Thyroid gland (tissue), 4 donors: ENCODE measurements around the gene ASB8. TPM values are rescaled to one million over a fixed set of nuclear protein-coding genes. Genes with fewer than 3 reads are reported as not detected.
"Not testable (repeated sequence)": the region's sequence is repeated elsewhere in the genome, so short reads cannot be mapped to it uniquely, and the experiment has no call there.

Experiments used
- DNase-seq, 2 donors: peaks; one replicate each; pipeline ENCODE4 v3.0.0-alpha.2; 2019
- H3K27ac ChIP-seq, 3 donors: fragments of 200-600 bp; sonication (generic); 1 replicate in 2 of 3; 2 replicates in 1 of 3; pipeline ENCODE4 v1.5.1; 2016 to 2019; ENCODE audit warnings: mild to moderate bottlenecking in 1 of 3, moderate library complexity in 1 of 3
- H3K27me3 ChIP-seq: fragments of 200-600 bp; sonication (generic); one replicate; pipeline ENCODE4 v1.5.1; 2019
- H3K36me3 ChIP-seq, 2 donors: fragments of 200-600 bp; sonication (generic); one replicate each; pipeline ENCODE4 v1.5.1; 2016 to 2019
- H3K4me1 ChIP-seq, 2 donors: fragments of 200-600 bp; sonication (generic); one replicate each; pipeline ENCODE4 v1.5.1; 2017 to 2019
- H3K4me3 ChIP-seq, 3 donors: fragments of 200-600 bp; sonication (generic); replicated peaks in 1 of 3; 1 replicate in 2 of 3; 2 replicates in 1 of 3; pipeline ENCODE4 v1.5.1; 2016; ENCODE audit warnings: mild to moderate bottlenecking in 1 of 3
- H3K9me3 ChIP-seq: fragments of 200-600 bp; sonication (generic); one replicate; pipeline ENCODE4 v1.5.1; 2017
- CTCF ChIP-seq, 6 experiments: fragments of 200-600 bp in 3 of 6; fragments of 450-650 bp in 3 of 6; sonication (generic) in 3 of 6; IDR thresholded peaks; one replicate each; pipeline ENCODE4 v1.5.1; 2016 to 2019; ENCODE audit warnings: antibody characterized with exemption in 6 of 6, mild to moderate bottlenecking in 2 of 6, inconsistent platforms in 1 of 6, moderate library complexity in 1 of 6
- POLR2A ChIP-seq, 2 donors: fragments of 450-650 bp; IDR thresholded peaks; one replicate each; pipeline ENCODE4 v1.6.1; 2017; ENCODE audit warnings: antibody characterized with exemption in 2 of 2, mild to moderate bottlenecking in 2 of 2, moderate library complexity in 1 of 2
- WGBS, 2 donors: methylation state at CpG; one replicate each; pipeline ENCODE4 v1.1.5; 2017; 5-methylcytosine and 5-hydroxymethylcytosine counted together
- intact Hi-C: fragments of 100-400 bp; cut with DNase I; formaldehyde crosslinking; loops from one replicate; pipeline ENCODE4 v1.15.1; 2023
- total RNA-seq, 4 donors: library from RNA; depleted of rRNA; stranded (reverse); fragments of >200 nt; gene quantifications; one replicate each; pipeline ENCODE4 v1.2.3, GENCODE V29; 2016

ASB8 gene
- total RNA-seq, 4 donors from 2014 or later, result 28.9 to 70.6 (median 33.4) TPM

- 93% methylated on average over 4 of the region's 4 CpGs for WGBS, 2 donors
- Histone ChIP-seq H3K36me3 (peaks cover 0 to 4% of the 10 kb centered on the region in 2 donors), H3K9me3 (no peaks in the 10 kb centered on the region), H3K4me1 (no peaks in the 10 kb centered on the region), H3K4me3 (no peak overlapping the region), H3K27me3 (no peaks in the 10 kb centered on the region), H3K27ac (no peak overlapping the region)
- TF ChIP-seq CTCF (IDR thresholded peaks at IDR 0.05), result no peak
- no peak for TF ChIP-seq POLR2A (IDR thresholded peaks at IDR 0.05)
- intact Hi-C loops, result no loop called here
- no peak for DNase-seq
Observed at GRCh38 chr12:48125985-48126384, 31.3 kb downstream of the ASB8 start.

- H3K4me3 ChIP-seq, intact Hi-C loops, H3K36me3 ChIP-seq, DNase-seq, H3K27ac ChIP-seq, H3K27me3 ChIP-seq, H3K9me3 ChIP-seq, H3K4me1 ChIP-seq: not testable (repeated sequence)
- WGBS, 2 donors, result 93 to 97% methylated on average over 5 of the region's 5 CpGs
Observed at GRCh38 chr12:48125542-48125941, 31.8 kb downstream of the ASB8 start.

- Histone ChIP-seq H3K36me3 (no peaks in the 10 kb centered on the region), H3K27ac (no peak overlapping the region), H3K27me3 (no peaks in the 10 kb centered on the region), H3K4me1 (peaks cover 9 to 10% of the 10 kb centered on the region in 2 donors), H3K4me3 (no peak overlapping the region), H3K9me3 (no peaks in the 10 kb centered on the region)
- intact Hi-C loops, result no loop called here
- 78 to 90% methylated on average over 4 of the region's 4 CpGs for WGBS, 2 donors
- TF ChIP-seq CTCF (IDR thresholded peaks at IDR 0.05) (no peak), POLR2A (IDR thresholded peaks at IDR 0.05) (no peak)
- no peak for DNase-seq
Observed at GRCh38 chr12:48123169-48123568, 34.1 kb downstream of the ASB8 start.

GRCh38 chr12:48122065-48122834 lies 35.1 kb downstream of the ASB8 start:
- WGBS, 2 donors, result 76 to 85% methylated on average over 2 of the region's 2 CpGs
- Histone ChIP-seq H3K4me1 (peaks cover 9 to 10% of the 10 kb centered on the region in 2 donors), H3K4me3 (no peak overlapping the region), H3K27me3 (no peaks in the 10 kb centered on the region), H3K27ac (no peak overlapping the region), H3K36me3 (no peaks in the 10 kb centered on the region), H3K9me3 (no peaks in the 10 kb centered on the region)
- intact Hi-C loops, result no loop called here
- TF ChIP-seq CTCF (IDR thresholded peaks at IDR 0.05), result no peak
- TF ChIP-seq POLR2A (IDR thresholded peaks at IDR 0.05), result no peak
- DNase-seq, result no peak

- H3K4me3 ChIP-seq, result no peak overlapping the region
- H3K36me3 ChIP-seq, result no peaks in the 10 kb centered on the region
- no peaks in the 10 kb centered on the region for H3K27me3 ChIP-seq
- H3K4me1 ChIP-seq, result peaks cover 9 to 10% of the 10 kb centered on the region in 2 donors
- intact Hi-C loops, result no loop called here
- no peak overlapping the region for H3K27ac ChIP-seq
- WGBS, 2 donors, result 75 to 86% methylated on average over 1 of the region's 1 CpG
- no peak for DNase-seq
- TF ChIP-seq CTCF (IDR thresholded peaks at IDR 0.05) (no peak), POLR2A (IDR thresholded peaks at IDR 0.05) (no peak)
- no peaks in the 10 kb centered on the region for H3K9me3 ChIP-seq
Observed at GRCh38 chr12:48121522-48121921, 35.8 kb downstream of the ASB8 start.
